B cell (primary cell): ENCODE data around the gene CNGA2. TPM values are rescaled to one million over a fixed set of nuclear protein-coding genes. Genes with fewer than 3 reads are reported as not detected.

Source experiments
- ATAC-seq: fragments of 200-7000 bp; cut with Tn5 transposase; one replicate; pipeline ENCODE4 v1.10.0; 2021; ENCODE audit warnings: low read depth, mild to moderate bottlenecking, moderate number of reproducible peaks, moderate library complexity
- CTCF ChIA-PET: fragments of 350-600 bp; sonication (Branson Sonifier 250); formaldehyde crosslinking; loops from one replicate; lab custom pipeline; 2021; ENCODE audit warnings: antibody characterized with exemption, inconsistent platforms; lab: Charles Lee
- POLR2A ChIA-PET: fragments of 350-600 bp; sonication (Branson Sonifier 250); formaldehyde crosslinking; loops from one replicate; lab custom pipeline; 2021; ENCODE audit warnings: antibody characterized with exemption; lab: Charles Lee
- DNase-seq: peaks from one replicate; pipeline ENCODE4 v3.0.0; 2013
- H2AFZ ChIP-seq: 2 replicates; pipeline ENCODE4 v1.6.1; 2012; ENCODE audit warnings: mild to moderate bottlenecking, low read depth, low read length; ENCODE audit not compliant: insufficient read depth, poor library complexity, severe bottlenecking
- H3K27ac ChIP-seq, 2 donors: 1 replicate in 1 of 2; 2 replicates in 1 of 2; pipeline ENCODE4 v1.5.1; 2012 to 2013; ENCODE audit warnings: low read length in 2 of 2, mild to moderate bottlenecking in 2 of 2, moderate library complexity in 1 of 2
- H3K27me3 ChIP-seq, 4 experiments: fragments of 200-600 bp in 1 of 4; sonication (generic) in 1 of 4; replicated peaks in 1 of 4; 1 replicate in 2 of 4; 2 replicates in 2 of 4; pipeline versions ENCODE4 v1.6.1 to v1.7.0; 2013 to 2016; ENCODE audit warnings: low read length in 3 of 4, mild to moderate bottlenecking in 2 of 4, mixed read lengths in 1 of 4, moderate library complexity in 1 of 4; ENCODE audit not compliant: insufficient read depth in 4 of 4, control insufficient read depth in 3 of 4; ENCODE audit errors: control extremely low read depth in 1 of 4
- H3K36me3 ChIP-seq, 2 experiments: replicated peaks in 1 of 2; 1 replicate in 1 of 2; 2 replicates in 1 of 2; pipeline versions ENCODE4 v1.6.1 to v1.7.1; 2013; ENCODE audit warnings: low read length in 1 of 2; ENCODE audit not compliant: insufficient read depth in 2 of 2, control insufficient read depth in 1 of 2; ENCODE audit errors: control extremely low read depth in 1 of 2, extremely low read depth in 1 of 2
- H3K4me1 ChIP-seq, 2 donors: fragments of 200-600 bp in 1 of 2; sonication (generic) in 1 of 2; 1 replicate in 1 of 2; 2 replicates in 1 of 2; pipeline versions ENCODE4 v1.5.1 to v1.6.1; 2013 to 2017; ENCODE audit warnings: low read length in 2 of 2; ENCODE audit not compliant: control insufficient read depth in 2 of 2, insufficient read depth in 2 of 2
- H3K4me2 ChIP-seq: replicated peaks from 2 replicates; pipeline ENCODE3; 2012; ENCODE audit warnings: mild to moderate bottlenecking, low read depth, low read length; ENCODE audit not compliant: poor library complexity, severe bottlenecking
- H3K4me3 ChIP-seq, 5 experiments: fragments of 200-600 bp in 1 of 5; sonication (generic) in 1 of 5; 1 replicate in 3 of 5; 2 replicates in 2 of 5; pipeline versions ENCODE4 v1.5.1 to v1.7.0; 2011 to 2016; ENCODE audit warnings: low read length in 4 of 5, mild to moderate bottlenecking in 4 of 5, low read depth in 2 of 5, control low read depth in 1 of 5, moderate library complexity in 1 of 5; ENCODE audit not compliant: insufficient read depth in 1 of 5; ENCODE audit errors: control extremely low read depth in 1 of 5, extremely low read depth in 1 of 5
- H3K79me2 ChIP-seq: fragments of 200-600 bp; sonication (generic); one replicate; pipeline ENCODE4 v1.6.0; 2016; ENCODE audit warnings: low read length; ENCODE audit not compliant: control insufficient read depth, insufficient read depth
- H3K9ac ChIP-seq: fragments of 200-600 bp; sonication (generic); 2 replicates; pipeline ENCODE4 v1.6.1; 2017; ENCODE audit warnings: mild to moderate bottlenecking, low read length, moderate library complexity
- H3K9me3 ChIP-seq, 3 donors: one replicate each; pipeline versions ENCODE4 v1.6.1 to v1.7.1; 2013; ENCODE audit warnings: low read length in 2 of 3; ENCODE audit not compliant: control insufficient read depth in 2 of 3, insufficient read depth in 1 of 3; ENCODE audit errors: control extremely low read depth in 1 of 3
- H4K20me1 ChIP-seq: 2 replicates; pipeline ENCODE4 v1.6.0; 2012; ENCODE audit warnings: mild to moderate bottlenecking, low read length; ENCODE audit not compliant: insufficient read depth, control insufficient read depth, poor library complexity, severe bottlenecking
- H3K27ac Mint-ChIP-seq: one replicate; pipeline ENCODE4 v1.8.0; 2021; ENCODE audit warnings: mixed read lengths
- H3K27me3 Mint-ChIP-seq: one replicate; pipeline ENCODE4 v1.8.0; 2021; ENCODE audit warnings: mixed read lengths
- H3K4me1 Mint-ChIP-seq: one replicate; pipeline ENCODE4 v1.8.0; 2021; ENCODE audit warnings: mixed read lengths
- H3K4me3 Mint-ChIP-seq: one replicate; pipeline ENCODE4 v1.8.0; 2021; ENCODE audit warnings: mixed read lengths
- H3K9me3 Mint-ChIP-seq: one replicate; pipeline ENCODE4 v1.8.0; 2022; ENCODE audit warnings: mixed read lengths; ENCODE audit not compliant: insufficient read depth
- EZH2 ChIP-seq: IDR thresholded peaks from 2 replicates; pipeline ENCODE4 v1.6.1; 2012; ENCODE audit warnings: borderline replicate concordance, low read depth, mild to moderate bottlenecking, moderate library complexity, low read length; ENCODE audit not compliant: insufficient read depth, poor library complexity, severe bottlenecking
- WGBS: methylation state at CpG from one replicate; pipeline ENCODE4 v1.1.5; 2013; ENCODE audit warnings: missing lambda C conversion rate; ENCODE audit not compliant: insufficient coverage; 5-methylcytosine and 5-hydroxymethylcytosine counted together
- intact Hi-C: fragments of 100-400 bp; cut with micrococcal nuclease; formaldehyde crosslinking; loops from one replicate; pipeline ENCODE4 v1.10.0; 2022
- polyA plus RNA-seq: library from polyadenylated mRNA; depleted of rRNA; stranded (reverse); fragments of >200 nt; gene quantifications from 2 replicates; pipeline ENCODE4 v1.2.3, GENCODE V29; 2012
- total RNA-seq, 2 donors: library from RNA; stranded (reverse); fragments of 120-200 nt in 1 of 2; gene quantifications; 1 replicate in 1 of 2; 2 replicates in 1 of 2; pipeline versions ENCODE4 v1.2.3 to v1.2.4, GENCODE V29; 2013 to 2022
- TF ChIP-seq, protein P1 (sequence below): fragments of 200-600 bp; IDR thresholded peaks from one replicate; pipeline ENCODE4 v1.8.0; 2022; ENCODE audit warnings: antibody characterized with exemption, mild to moderate bottlenecking

CNGA2 gene
- total and polyA plus RNA-seq, 2 donors (not counting 1 experiment from before 2014, with no cell fraction given): not detected

DNA sequence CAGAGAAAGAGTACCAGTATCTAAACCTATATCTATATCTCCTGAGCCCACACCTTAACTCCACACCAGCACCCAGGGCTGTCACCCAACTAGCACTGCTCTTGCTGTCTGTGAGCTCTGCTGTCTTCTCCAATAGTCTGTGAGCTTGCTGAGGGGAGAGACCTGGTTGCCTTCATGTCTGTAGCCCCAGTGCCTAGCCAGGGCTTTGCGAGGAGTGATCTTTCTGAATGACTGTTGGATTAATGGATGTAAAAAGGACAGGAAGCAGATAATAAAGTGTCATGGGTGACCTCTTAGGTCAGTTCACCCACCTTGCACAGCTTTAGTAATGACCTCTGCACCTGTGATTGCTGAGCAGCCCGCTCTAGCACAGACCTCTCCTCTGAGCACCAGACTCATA, 30.5 kb downstream of the CNGA2 start:
- ATAC-seq: no peak
- Histone ChIP-seq H3K36me3 (no peaks in the 10 kb centered on the region), H2AFZ (no peak overlapping the region)

DNA sequence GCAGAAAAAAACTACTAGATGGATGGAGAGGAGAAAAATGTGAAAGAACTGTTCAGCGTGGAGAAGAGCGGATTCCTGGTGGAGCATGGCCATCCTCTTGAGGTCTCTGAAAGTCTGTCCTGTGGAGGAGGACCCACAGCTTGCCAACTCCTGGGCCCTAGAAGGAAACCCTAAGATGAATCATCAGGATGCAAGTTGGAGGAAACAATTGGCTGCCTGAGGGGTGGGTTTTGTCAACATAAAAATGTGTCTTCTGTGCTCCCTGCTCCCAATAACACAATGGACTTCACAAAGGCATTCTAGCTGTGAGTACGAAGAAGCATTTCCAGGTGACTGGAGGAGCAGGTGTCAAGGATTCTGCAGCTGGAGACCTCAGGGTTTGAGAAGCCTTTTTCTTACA, 37.2 kb downstream of the CNGA2 start:
- H3K9me3 Mint-ChIP-seq: no peaks in the 10 kb centered on the region
- no peak for ATAC-seq
- TF ChIP-seq, protein P1, sequence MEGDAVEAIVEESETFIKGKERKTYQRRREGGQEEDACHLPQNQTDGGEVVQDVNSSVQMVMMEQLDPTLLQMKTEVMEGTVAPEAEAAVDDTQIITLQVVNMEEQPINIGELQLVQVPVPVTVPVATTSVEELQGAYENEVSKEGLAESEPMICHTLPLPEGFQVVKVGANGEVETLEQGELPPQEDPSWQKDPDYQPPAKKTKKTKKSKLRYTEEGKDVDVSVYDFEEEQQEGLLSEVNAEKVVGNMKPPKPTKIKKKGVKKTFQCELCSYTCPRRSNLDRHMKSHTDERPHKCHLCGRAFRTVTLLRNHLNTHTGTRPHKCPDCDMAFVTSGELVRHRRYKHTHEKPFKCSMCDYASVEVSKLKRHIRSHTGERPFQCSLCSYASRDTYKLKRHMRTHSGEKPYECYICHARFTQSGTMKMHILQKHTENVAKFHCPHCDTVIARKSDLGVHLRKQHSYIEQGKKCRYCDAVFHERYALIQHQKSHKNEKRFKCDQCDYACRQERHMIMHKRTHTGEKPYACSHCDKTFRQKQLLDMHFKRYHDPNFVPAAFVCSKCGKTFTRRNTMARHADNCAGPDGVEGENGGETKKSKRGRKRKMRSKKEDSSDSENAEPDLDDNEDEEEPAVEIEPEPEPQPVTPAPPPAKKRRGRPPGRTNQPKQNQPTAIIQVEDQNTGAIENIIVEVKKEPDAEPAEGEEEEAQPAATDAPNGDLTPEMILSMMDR: no peak
- no peak for TF ChIP-seq EZH2

More for the DNA sequence above, 30.5 kb downstream of the CNGA2 start:
- intact Hi-C loops: no loop called here
- DNase-seq: no peak
- no peak overlapping the region for H3K9ac ChIP-seq
- POLR2A ChIA-PET: no interaction called here
- 80% methylated on average over 1 of the region's 2 CpGs for WGBS
- H3K9me3 ChIP-seq: no peaks in the 10 kb centered on the region
- Mint-ChIP-seq H3K27ac (no peak overlapping the region), H3K9me3 (no peaks in the 10 kb centered on the region), H3K4me3 (no peak overlapping the region), H3K4me1 (no peaks in the 10 kb centered on the region), H3K27me3 (peaks cover 7% of the 10 kb centered on the region)
- no peak overlapping the region for H3K4me2 ChIP-seq
- H3K4me3 ChIP-seq: no peak overlapping the region
- no peaks in the 10 kb centered on the region for H3K4me1 ChIP-seq
- no peaks in the 10 kb centered on the region for H3K79me2 ChIP-seq
- no peak overlapping the region for H3K27ac ChIP-seq
- TF ChIP-seq EZH2: no peak
- TF ChIP-seq, protein P1: no peak
- H3K27me3 ChIP-seq: no peaks in the 10 kb centered on the region
- H4K20me1 ChIP-seq: no peaks in the 10 kb centered on the region
- CTCF ChIA-PET: no interaction called here

More for the DNA sequence above, 37.2 kb downstream of the CNGA2 start:
- no peak overlapping the region for H3K27ac ChIP-seq
- no peaks in the 10 kb centered on the region for H4K20me1 ChIP-seq
- intact Hi-C loops: no loop called here
- H3K4me3 ChIP-seq: no peak overlapping the region
- no peaks in the 10 kb centered on the region for H3K9me3 ChIP-seq
- H3K79me2 ChIP-seq: no peaks in the 10 kb centered on the region
- no peak overlapping the region for H3K27ac Mint-ChIP-seq
- POLR2A ChIA-PET: no interaction called here
- H2AFZ ChIP-seq: no peak overlapping the region
- H3K4me2 ChIP-seq: no peak overlapping the region
- H3K4me1 ChIP-seq: no peaks in the 10 kb centered on the region
- DNase-seq: no peak
- no peaks in the 10 kb centered on the region for H3K27me3 ChIP-seq
- H3K36me3 ChIP-seq: no peaks in the 10 kb centered on the region
- H3K4me1 Mint-ChIP-seq: no peaks in the 10 kb centered on the region
- H3K27me3 Mint-ChIP-seq: no peaks in the 10 kb centered on the region
- WGBS: 100% methylated on average over 1 of the region's 3 CpGs
- no peak overlapping the region for H3K4me3 Mint-ChIP-seq
- H3K9ac ChIP-seq: no peak overlapping the region
- CTCF ChIA-PET: no interaction called here
